Activated naive CD8-positive, alpha-beta T cell treated with anti-CD3 and anti-CD28 coated beads for 36 hours (primary cell): ENCODE data around the gene LRRC4C. TPM values are rescaled to one million over a fixed set of nuclear protein-coding genes. Genes with fewer than 3 reads are reported as not detected.

Experiments
- DNase-seq: peaks from one replicate; pipeline ENCODE4 v3.0.0; 2021
- H3K27ac Mint-ChIP-seq: one replicate; pipeline ENCODE4 v1.8.0; 2022; ENCODE audit warnings: mild to moderate bottlenecking, moderate library complexity, mixed read lengths
- H3K27me3 Mint-ChIP-seq: one replicate; pipeline ENCODE4 v1.8.0; 2022; ENCODE audit warnings: mild to moderate bottlenecking, mixed read lengths
- H3K36me3 Mint-ChIP-seq: one replicate; pipeline ENCODE4 v1.8.0; 2021; ENCODE audit warnings: mild to moderate bottlenecking, mixed read lengths
- H3K4me1 Mint-ChIP-seq: one replicate; pipeline ENCODE4 v1.8.0; 2021; ENCODE audit warnings: mixed read lengths
- H3K4me3 Mint-ChIP-seq: one replicate; pipeline ENCODE4 v1.8.0; 2022; ENCODE audit warnings: mild to moderate bottlenecking, moderate library complexity, mixed read lengths
- H3K9me3 Mint-ChIP-seq: one replicate; pipeline ENCODE4 v1.8.0; 2022; ENCODE audit warnings: mixed read lengths
- total RNA-seq, 2 experiments: library from RNA; stranded (reverse); gene quantifications; one replicate each; pipeline ENCODE4 v1.2.3, GENCODE V29; 2021

Gene LRRC4C
- total RNA-seq, 2 experiments from 2014 or later, result not detected

- no peaks in the 10 kb centered on the region for H3K27me3 Mint-ChIP-seq
- DNase-seq, result no peak
These were observed 346.3 kb downstream of the LRRC4C start for GRCh38 chr11:41113160-41113559.

GRCh38 chr11:41110527-41110926 lies 348.9 kb downstream of the LRRC4C start:
- Mint-ChIP-seq H3K4me3 (no peak overlapping the region), H3K36me3 (no peaks in the 10 kb centered on the region), H3K4me1 (no peaks in the 10 kb centered on the region), H3K27me3 (no peaks in the 10 kb centered on the region), H3K9me3 (peaks cover 5% of the 10 kb centered on the region), H3K27ac (no peak overlapping the region)
- DNase-seq, result no peak

More at GRCh38 chr11:41113160-41113559, 346.3 kb downstream of the LRRC4C start:
- H3K9me3 Mint-ChIP-seq, result peaks cover 2% of the 10 kb centered on the region
- no peak overlapping the region for H3K27ac Mint-ChIP-seq
- no peaks in the 10 kb centered on the region for H3K36me3 Mint-ChIP-seq
- H3K4me1 Mint-ChIP-seq, result no peaks in the 10 kb centered on the region
- H3K4me3 Mint-ChIP-seq, result no peak overlapping the region

- H3K36me3 Mint-ChIP-seq, result no peaks in the 10 kb centered on the region
- H3K27ac Mint-ChIP-seq, result no peak overlapping the region
- no peaks in the 10 kb centered on the region for H3K4me1 Mint-ChIP-seq
- no peak for DNase-seq
- H3K27me3 Mint-ChIP-seq, result no peaks in the 10 kb centered on the region
- peaks cover 26% of the 10 kb centered on the region for H3K9me3 Mint-ChIP-seq
- H3K4me3 Mint-ChIP-seq, result no peak overlapping the region
These were observed 357.0 kb downstream of the LRRC4C start for GRCh38 chr11:41102471-41102870.

- no peak overlapping the region for H3K27ac Mint-ChIP-seq
- H3K27me3 Mint-ChIP-seq, result no peaks in the 10 kb centered on the region
- no peaks in the 10 kb centered on the region for H3K36me3 Mint-ChIP-seq
- no peak overlapping the region for H3K4me3 Mint-ChIP-seq
- no peaks in the 10 kb centered on the region for H3K4me1 Mint-ChIP-seq
- DNase-seq, result no peak
- peaks cover 23% of the 10 kb centered on the region for H3K9me3 Mint-ChIP-seq
These were observed 359.8 kb downstream of the LRRC4C start for GRCh38 chr11:41099654-41100053.

GRCh38 chr11:41085123-41085522 lies 374.3 kb downstream of the LRRC4C start:
- peaks cover 5% of the 10 kb centered on the region for H3K9me3 Mint-ChIP-seq
- no peak overlapping the region for H3K4me3 Mint-ChIP-seq
- no peaks in the 10 kb centered on the region for H3K27me3 Mint-ChIP-seq
- H3K27ac Mint-ChIP-seq, result no peak overlapping the region
- H3K36me3 Mint-ChIP-seq, result no peaks in the 10 kb centered on the region
- DNase-seq, result no peak
- H3K4me1 Mint-ChIP-seq, result no peaks in the 10 kb centered on the region

DNA sequence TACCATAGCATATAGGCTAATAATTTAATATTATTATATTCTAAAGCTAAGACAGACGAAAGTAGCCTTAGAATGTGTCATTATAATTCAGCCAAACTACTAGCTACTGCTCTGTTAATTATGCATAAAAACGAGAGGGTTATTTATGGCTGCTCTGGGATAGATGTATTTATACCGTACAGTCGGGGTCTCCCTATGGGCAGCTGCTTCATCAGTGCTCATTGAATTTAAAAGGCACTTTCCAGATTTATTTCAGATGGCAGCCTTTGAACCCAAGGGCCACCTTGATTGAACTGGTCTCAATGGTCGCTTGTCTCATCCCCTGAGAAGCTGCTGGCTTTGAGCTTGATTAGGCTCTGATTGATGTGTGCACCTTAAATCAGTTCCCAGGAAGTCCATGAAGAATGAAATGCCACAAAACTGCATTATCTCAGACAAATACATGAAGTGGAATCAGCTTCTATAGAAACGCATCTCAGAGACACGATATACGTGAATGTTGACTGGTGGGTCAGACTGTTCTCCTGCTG lies 377.6 kb downstream of the LRRC4C start:
- no peak overlapping the region for H3K4me3 Mint-ChIP-seq
- H3K9me3 Mint-ChIP-seq, result peaks cover 12% of the 10 kb centered on the region
- H3K36me3 Mint-ChIP-seq, result no peaks in the 10 kb centered on the region

GRCh38 chr11:41074318-41074717 lies 385.1 kb downstream of the LRRC4C start:
- H3K4me3 Mint-ChIP-seq, result no peak overlapping the region
- H3K4me1 Mint-ChIP-seq, result no peaks in the 10 kb centered on the region
- H3K9me3 Mint-ChIP-seq, result peaks cover 25% of the 10 kb centered on the region
- no peak for DNase-seq
- no peaks in the 10 kb centered on the region for H3K27me3 Mint-ChIP-seq
- no peak overlapping the region for H3K27ac Mint-ChIP-seq
- no peaks in the 10 kb centered on the region for H3K36me3 Mint-ChIP-seq

More for the DNA sequence above, 377.6 kb downstream of the LRRC4C start:
- H3K27ac Mint-ChIP-seq, result no peak overlapping the region
- no peaks in the 10 kb centered on the region for H3K4me1 Mint-ChIP-seq
- no peaks in the 10 kb centered on the region for H3K27me3 Mint-ChIP-seq
- no peak for DNase-seq

DNA sequence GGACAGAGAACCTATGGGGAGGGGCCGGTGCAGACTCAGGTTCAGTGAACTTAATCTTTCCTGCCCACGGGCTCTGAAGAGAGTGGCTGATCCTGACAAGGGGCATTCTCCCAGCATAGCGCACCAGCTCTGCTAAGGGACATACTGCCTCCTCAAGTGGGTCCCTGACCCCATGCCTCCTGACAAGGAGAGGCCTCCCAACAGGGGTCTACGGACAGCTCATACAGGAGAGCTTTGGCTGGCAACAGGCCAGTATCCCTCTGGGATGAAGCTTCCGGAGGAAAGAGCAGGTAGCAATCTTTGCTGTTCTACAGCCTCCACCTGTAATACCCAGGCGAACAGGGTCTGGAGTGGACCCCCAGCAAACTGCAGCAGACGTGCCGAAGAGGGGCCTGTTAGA lies 394.0 kb downstream of the LRRC4C start:
- Mint-ChIP-seq H3K4me3 (no peak overlapping the region), H3K4me1 (no peaks in the 10 kb centered on the region), H3K9me3 (peaks cover 23% of the 10 kb centered on the region), H3K36me3 (no peaks in the 10 kb centered on the region), H3K27me3 (no peaks in the 10 kb centered on the region), H3K27ac (no peak overlapping the region)
- no peak for DNase-seq

- H3K9me3 Mint-ChIP-seq, result peaks cover 3% of the 10 kb centered on the region
- H3K27me3 Mint-ChIP-seq, result no peaks in the 10 kb centered on the region
- no peaks in the 10 kb centered on the region for H3K4me1 Mint-ChIP-seq
- DNase-seq, result no peak
- no peak overlapping the region for H3K4me3 Mint-ChIP-seq
- no peaks in the 10 kb centered on the region for H3K36me3 Mint-ChIP-seq
- H3K27ac Mint-ChIP-seq, result no peak overlapping the region
These were observed 401.3 kb downstream of the LRRC4C start for GRCh38 chr11:41058138-41058537.

DNA sequence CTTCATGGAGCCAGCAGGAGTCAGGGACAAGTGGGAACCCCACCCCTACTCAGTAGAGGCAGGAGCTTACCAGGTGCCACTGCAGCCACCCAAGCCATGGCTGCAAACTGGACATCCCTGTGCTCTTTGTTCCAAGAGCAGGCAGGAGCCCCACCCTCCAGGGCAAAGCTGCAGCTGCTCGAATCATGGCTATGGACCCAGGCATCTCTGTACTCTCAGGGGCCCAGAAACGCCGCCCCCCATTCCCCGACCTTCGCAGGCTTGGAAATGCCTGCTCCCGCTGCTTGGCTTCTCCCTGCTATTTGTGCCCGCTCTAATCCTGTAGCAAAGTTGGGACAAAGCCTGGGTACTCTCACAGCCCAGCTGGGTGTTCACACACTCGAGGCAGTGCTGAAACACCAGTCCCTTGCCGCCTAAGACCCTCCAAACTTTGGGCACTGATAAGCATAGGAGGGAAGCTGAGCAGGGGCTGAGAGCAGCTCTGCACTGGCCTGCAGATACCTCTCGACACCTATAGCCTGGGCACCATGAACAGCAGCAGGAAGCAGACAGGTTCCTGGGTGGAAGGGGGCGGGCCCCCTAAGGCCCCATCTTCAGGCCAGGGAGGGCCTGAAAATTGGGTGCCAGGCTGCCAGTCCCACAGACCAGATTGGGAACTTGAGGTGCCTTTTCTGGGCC lies 402.4 kb downstream of the LRRC4C start:
- Mint-ChIP-seq H3K36me3 (no peaks in the 10 kb centered on the region), H3K4me1 (no peaks in the 10 kb centered on the region), H3K27me3 (no peaks in the 10 kb centered on the region), H3K27ac (no peak overlapping the region), H3K4me3 (no peak overlapping the region), H3K9me3 (peaks cover 5% of the 10 kb centered on the region)
- DNase-seq, result no peak

- H3K27me3 Mint-ChIP-seq, result no peaks in the 10 kb centered on the region
- H3K27ac Mint-ChIP-seq, result no peak overlapping the region
- H3K9me3 Mint-ChIP-seq, result peaks cover 2% of the 10 kb centered on the region
- H3K4me3 Mint-ChIP-seq, result no peak overlapping the region
- no peaks in the 10 kb centered on the region for H3K36me3 Mint-ChIP-seq
- H3K4me1 Mint-ChIP-seq, result no peaks in the 10 kb centered on the region
- no peak for DNase-seq
These were observed 405.6 kb downstream of the LRRC4C start for GRCh38 chr11:41053894-41054293.

- no peak overlapping the region for H3K27ac Mint-ChIP-seq
- no peaks in the 10 kb centered on the region for H3K4me1 Mint-ChIP-seq
- no peaks in the 10 kb centered on the region for H3K27me3 Mint-ChIP-seq
- peaks cover 2% of the 10 kb centered on the region for H3K9me3 Mint-ChIP-seq
- H3K36me3 Mint-ChIP-seq, result no peaks in the 10 kb centered on the region
- H3K4me3 Mint-ChIP-seq, result no peak overlapping the region
- no peak for DNase-seq
These were observed 407.4 kb downstream of the LRRC4C start for GRCh38 chr11:41051919-41052635.

GRCh38 chr11:41050791-41051190 lies 408.7 kb downstream of the LRRC4C start:
- peaks cover 2% of the 10 kb centered on the region for H3K9me3 Mint-ChIP-seq

GRCh38 chr11:41047229-41047628 lies 412.2 kb downstream of the LRRC4C start:
- Mint-ChIP-seq H3K27ac (no peak overlapping the region), H3K36me3 (no peaks in the 10 kb centered on the region), H3K4me3 (no peak overlapping the region), H3K4me1 (no peaks in the 10 kb centered on the region), H3K27me3 (no peaks in the 10 kb centered on the region), H3K9me3 (peaks cover 8% of the 10 kb centered on the region)
- no peak for DNase-seq

More at GRCh38 chr11:41050791-41051190, 408.7 kb downstream of the LRRC4C start:
- DNase-seq, result no peak
- Mint-ChIP-seq H3K27ac (no peak overlapping the region), H3K36me3 (no peaks in the 10 kb centered on the region), H3K27me3 (no peaks in the 10 kb centered on the region), H3K4me1 (no peaks in the 10 kb centered on the region), H3K4me3 (no peak overlapping the region)

- Mint-ChIP-seq H3K27me3 (no peaks in the 10 kb centered on the region), H3K4me3 (no peak overlapping the region), H3K9me3 (peaks cover 8% of the 10 kb centered on the region), H3K4me1 (no peaks in the 10 kb centered on the region), H3K27ac (no peak overlapping the region), H3K36me3 (no peaks in the 10 kb centered on the region)
- DNase-seq, result no peak
These were observed 414.2 kb downstream of the LRRC4C start for GRCh38 chr11:41045266-41045665.

DNA sequence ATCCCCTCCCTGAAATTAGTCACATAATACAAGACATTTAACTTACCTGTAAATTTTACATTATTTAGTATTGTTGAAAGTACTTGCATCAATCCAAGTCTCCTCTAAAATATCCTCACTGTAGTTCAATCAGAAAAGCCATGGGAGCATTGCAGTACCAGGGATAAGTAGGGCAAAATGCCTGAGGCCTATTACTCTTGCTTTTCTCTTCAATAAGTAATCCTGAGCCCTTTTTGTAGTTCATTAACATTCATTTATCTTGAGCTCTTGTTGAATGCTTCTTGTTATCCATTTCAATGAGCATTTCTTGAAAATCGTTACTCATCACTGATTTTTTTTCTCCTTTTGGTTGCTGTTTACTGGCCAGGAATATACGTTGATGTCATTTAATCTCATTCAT lies 414.7 kb downstream of the LRRC4C start:
- no peak overlapping the region for H3K4me3 Mint-ChIP-seq
- no peaks in the 10 kb centered on the region for H3K27me3 Mint-ChIP-seq
- DNase-seq, result no peak
- no peaks in the 10 kb centered on the region for H3K4me1 Mint-ChIP-seq
- no peak overlapping the region for H3K27ac Mint-ChIP-seq
- peaks cover 11% of the 10 kb centered on the region for H3K9me3 Mint-ChIP-seq
- no peaks in the 10 kb centered on the region for H3K36me3 Mint-ChIP-seq
